A549 treated with ZK216348 at 1 μM for 4 hours (cell line): ENCODE data around the gene OTOP1. TPM values are rescaled to one million over a fixed set of nuclear protein-coding genes. Genes with fewer than 3 reads are reported as not detected.

Experiments used
- total RNA-seq: library from RNA; stranded (reverse); fragments of 200-300 nt; extraction: Qiagen RNA extraction; gene quantifications from 5 replicates; pipeline ENCODE4 v1.2.3, GENCODE V29; 2022; ENCODE audit warnings: low read depth

Gene OTOP1, protein sequence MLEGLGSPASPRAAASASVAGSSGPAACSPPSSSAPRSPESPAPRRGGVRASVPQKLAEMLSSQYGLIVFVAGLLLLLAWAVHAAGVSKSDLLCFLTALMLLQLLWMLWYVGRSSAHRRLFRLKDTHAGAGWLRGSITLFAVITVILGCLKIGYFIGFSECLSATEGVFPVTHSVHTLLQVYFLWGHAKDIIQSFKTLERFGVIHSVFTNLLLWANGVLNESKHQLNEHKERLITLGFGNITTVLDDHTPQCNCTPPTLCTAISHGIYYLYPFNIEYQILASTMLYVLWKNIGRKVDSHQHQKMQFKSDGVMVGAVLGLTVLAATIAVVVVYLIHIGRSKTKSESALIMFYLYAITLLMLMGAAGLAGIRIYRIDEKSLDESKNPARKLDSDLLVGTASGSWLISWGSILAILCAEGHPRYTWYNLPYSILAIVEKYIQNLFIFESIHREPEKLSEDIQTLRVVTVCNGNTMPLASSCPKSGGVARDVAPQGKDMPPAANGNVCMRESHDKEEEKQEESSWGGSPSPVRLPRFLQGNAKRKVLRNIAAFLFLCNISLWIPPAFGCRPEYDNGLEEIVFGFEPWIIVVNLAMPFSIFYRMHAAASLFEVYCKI
- not detected in 5 replicates for total RNA-seq

DNA sequence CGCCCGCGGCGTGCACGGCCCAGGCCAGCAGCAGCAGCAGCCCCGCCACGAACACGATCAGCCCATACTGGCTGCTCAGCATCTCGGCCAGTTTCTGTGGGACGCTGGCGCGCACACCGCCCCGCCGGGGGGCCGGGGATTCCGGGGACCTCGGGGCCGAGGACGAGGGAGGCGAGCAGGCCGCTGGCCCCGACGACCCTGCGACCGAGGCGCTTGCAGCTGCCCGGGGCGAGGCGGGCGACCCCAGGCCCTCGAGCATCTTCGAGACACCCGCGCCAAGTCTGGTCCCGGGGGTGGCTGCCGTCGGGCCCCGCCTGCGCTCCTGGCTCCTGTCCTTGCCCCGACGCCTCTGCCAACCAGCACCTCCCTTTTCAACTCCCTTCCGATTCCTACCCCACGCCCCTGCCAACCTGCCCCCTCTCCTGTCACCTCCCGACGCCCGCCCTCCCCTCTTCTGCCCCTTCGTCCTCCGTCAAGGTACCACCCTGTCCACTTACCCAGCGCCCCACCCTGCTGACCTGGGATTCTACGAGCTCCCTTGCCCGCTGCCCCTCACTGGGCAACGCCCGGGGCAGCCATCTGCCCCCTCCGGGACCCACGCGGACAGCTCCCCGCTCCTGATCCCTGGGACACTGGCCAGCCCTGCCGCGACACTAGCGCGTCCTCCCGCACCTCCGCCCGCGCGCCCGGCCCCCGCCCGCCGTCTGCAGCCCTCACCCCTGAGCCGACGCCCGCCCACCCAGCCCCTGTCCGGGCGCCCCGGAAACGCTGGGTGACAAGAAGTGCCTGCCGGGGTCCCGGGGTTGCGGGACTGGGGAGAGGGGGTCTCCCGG is at the start of gene OTOP1:
Gene OTOP1 (minus strand): TSS at position 324 of the 833 bp plus-strand sequence. CDS start 65 bp downstream, at position 259.

GRCh38 chr4:4248029-4248884 is 21.5 kb upstream of the OTOP1 start, which contains the start of gene TMEM128:
TMEM128 (minus strand) TSS chr4:4248223; CDS start chr4:4248202, 21 bp downstream.

Other genes starting within 250 kb of the OTOP1 start
- gene TMEM128, start 21.3 kb upstream of the OTOP1 start, total RNA-seq: 7.3 to 13.0 TPM (median 11.3 TPM) in 5 replicates
- 27.0 to 40.5 TPM (median 30.7 TPM) in 5 replicates for gene LYAR, start 63.2 kb upstream of the OTOP1 start, total RNA-seq
- gene ZBTB49, start 63.3 kb upstream of the OTOP1 start, total RNA-seq: 1.8 to 3.5 TPM (median 2.2 TPM) in 5 replicates
- gene NSG1, start 160.2 kb upstream of the OTOP1 start, total RNA-seq: 3.2 to 6.3 TPM (median 4.5 TPM) in 5 replicates